NOMO-1 treated with dmso at 0.1 percent for 144 hours (cell line): ENCODE data around the gene MCAT.

Source experiments
- DNase-seq: peaks from one replicate; lab custom pipeline; 2025; ENCODE audit not compliant: unreplicated experiment; lab: John Stamatoyannopoulos, UW

Gene MCAT, protein sequence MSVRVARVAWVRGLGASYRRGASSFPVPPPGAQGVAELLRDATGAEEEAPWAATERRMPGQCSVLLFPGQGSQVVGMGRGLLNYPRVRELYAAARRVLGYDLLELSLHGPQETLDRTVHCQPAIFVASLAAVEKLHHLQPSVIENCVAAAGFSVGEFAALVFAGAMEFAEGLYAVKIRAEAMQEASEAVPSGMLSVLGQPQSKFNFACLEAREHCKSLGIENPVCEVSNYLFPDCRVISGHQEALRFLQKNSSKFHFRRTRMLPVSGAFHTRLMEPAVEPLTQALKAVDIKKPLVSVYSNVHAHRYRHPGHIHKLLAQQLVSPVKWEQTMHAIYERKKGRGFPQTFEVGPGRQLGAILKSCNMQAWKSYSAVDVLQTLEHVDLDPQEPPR

DNA sequence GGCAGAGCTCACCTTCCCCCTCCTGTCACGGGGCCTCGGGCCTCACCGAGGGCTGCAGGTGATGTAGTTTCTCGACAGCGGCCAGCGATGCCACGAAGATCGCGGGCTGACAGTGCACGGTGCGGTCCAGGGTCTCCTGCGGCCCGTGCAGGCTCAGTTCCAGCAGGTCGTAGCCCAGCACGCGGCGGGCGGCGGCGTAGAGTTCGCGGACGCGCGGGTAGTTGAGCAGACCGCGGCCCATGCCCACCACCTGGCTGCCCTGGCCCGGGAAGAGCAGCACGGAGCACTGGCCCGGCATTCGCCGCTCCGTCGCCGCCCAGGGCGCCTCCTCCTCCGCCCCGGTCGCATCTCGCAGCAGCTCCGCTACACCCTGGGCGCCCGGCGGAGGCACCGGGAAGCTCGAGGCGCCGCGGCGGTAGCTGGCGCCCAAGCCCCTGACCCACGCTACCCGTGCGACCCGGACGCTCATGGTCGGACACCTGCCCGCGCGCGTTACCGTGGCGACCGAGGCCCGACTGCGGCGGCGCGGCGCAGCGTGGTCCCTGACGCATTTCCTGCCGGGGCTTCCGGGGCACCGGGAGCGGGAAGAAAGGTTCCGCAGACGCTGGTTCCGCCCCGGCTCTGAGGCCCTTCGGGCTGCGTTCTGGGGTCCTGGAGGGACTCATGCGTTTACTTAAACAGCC is at the start of gene MCAT:
Gene MCAT (minus strand): TSS at position 519 of the 683 bp plus-strand sequence. CDS start 50 bp downstream, at position 469.
- peak; percentile 71 for DNase-seq

DNA sequence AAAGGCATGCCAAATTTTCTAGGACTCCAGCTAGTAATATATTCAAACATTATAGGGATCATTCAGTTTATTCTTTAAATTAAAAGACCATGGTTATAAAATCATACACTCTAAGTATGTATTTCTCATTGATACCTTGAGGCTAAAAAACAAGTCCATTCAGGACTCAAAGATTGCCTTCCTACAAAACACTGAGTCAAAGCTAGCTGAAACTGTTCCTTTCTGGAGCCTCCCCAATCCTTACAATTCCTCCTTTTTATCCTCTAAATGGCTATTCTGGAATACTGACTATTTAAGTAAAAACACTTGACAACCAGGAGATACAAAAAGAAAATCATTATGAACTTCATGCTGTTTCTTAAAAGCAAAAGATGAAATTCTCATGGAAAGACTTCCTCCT is 48.6 kb upstream of the MCAT start:
- no peak for DNase-seq

DNA sequence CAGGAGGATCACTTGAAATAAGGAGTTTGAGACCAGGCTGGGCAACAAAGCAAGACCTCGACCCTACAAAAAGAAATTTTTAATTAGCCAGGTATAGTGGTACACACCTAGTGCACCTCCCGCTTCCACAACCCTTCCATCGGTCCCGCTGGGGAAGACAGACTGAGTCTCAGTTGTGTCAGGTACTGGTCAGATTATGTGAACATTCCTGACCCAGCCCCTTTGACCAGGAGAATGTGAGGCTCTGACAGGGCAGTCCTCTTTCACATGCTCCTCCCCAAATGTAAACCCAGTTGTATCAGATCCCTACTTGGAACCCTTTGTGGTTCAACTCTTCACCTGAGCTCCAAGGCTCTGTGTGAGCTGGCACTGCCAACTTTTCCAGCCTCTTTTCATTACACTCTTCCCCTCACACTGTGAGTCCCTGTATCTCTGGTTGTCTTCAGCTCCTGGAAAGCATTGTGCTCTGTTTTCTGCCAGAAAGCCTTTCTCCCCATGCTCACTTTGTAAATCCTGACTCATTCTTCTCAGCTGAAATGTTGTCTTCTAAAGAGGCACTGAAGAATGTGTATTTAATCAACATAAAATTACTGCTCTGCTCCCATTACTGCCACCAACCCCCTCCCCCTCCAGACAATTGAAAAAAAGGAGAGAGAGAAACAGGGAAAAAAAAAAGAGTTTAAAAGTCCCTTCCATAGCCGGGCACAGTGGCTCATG is 45.8 kb upstream of the MCAT start:
- DNase-seq = no peak

DNA sequence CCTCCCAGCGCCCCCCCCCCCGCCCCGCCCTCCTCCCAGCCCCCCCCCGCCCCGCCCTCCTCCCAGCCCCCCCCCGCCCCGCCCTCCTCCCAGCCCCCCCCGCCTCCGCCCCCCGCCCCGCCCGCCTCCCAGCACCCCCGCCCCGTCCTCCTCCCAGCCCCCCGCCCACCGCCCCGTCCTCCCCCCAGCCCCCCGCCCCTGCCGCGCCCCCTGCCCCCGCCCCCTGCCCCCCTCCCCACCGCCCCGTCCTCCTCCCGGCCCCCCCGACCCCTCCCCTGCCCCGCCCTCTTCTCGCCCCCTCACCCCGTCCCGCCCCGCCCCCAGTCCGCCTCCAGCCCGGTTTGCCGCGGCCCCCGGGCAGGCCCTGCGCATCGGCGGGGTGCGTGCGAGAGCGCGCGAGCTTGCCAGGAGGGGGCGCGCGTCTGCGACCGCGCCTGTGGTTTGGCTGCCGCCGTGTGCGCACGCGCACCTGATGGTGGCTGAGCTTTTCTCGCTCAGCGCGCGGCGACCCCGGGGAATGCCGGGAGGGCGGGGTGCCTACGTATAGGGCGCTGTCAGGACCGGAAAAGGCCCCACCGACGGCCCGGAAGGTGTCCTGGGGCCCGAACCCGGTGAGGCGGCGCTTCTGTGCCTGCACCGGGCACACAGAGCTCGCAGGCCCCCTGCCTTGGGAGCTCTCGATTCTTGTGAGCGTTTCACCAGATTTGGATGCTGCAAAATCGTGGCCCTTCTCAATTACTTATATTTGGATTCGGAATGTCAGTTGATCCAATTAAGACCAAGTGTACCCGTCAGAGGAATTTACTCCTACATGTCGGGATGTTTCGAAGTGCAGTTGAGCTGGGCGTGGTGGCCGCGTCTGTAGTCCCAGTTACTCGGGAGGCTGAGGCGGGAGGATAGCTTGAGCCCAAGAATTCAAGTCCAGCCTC is 44.2 kb upstream of the MCAT start:
- DNase-seq = peak; percentile 89

DNA sequence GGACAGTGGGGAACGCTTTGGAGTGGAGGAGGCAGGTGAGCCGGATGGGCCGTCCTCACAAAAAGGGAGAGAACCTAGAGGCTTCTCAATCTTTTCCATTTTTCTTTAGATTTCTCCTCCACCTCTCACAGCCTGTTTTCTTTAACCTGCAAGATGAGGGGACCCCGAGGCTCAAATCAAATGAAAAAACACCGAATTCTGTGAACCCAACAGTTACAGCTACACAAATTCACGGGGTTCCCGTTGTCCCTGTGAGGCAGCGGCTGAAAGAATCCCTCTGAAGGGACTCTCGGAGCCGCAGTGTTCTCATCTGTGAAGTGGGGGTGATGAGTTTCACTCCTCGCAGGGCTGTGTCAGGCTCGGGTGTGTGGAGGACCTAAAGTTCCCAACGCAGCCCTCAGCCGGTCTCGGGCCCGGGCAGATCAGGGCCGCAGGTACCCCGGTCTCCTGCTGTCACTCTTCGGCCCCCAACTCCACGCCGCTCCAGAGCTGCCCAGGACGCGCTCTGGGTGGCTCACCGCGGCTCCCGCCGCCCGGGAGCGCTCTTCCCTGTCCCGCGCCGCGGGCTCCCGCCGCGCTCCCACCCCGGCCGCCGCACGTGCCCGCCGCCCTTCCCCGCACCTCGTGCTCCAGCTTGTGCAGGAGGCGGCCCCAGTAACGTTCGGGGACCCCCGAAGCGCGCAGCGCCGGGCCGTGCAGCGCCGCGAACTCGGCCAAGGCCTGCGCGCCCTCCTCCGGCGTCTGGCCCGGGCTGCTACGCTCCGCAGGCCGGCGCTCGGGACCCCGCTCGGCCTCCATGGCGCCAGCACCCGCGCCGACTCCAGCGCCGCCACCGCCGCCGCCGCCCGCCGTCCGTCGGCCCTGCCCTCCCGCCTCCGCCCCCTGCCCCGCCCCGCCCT is 43.3 kb upstream of the MCAT start, which contains the start of gene TTLL12:
Gene TTLL12 (minus strand): TSS at position 863 of the 899 bp plus-strand sequence. CDS start 65 bp downstream, at position 798.
- no peak for DNase-seq

DNA sequence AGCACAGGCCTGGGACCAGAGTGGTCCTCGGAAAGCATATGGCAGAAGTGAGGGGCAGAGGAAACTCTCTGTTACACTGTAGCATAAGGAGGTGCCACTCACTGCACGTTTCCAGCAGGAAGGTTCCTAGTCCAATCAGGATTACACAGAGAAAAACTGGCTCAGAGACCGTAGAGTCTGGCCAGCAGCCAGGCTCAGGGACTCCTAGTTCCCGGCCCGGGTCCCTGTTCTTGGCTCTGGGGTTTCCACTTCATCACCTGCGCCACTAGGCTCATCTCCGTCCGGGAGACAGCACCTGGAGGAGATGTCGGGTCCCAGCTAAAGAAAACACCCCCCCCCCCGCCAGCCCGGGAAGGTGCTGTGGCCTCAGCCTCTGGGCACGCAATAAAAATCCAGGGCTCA is 42.7 kb upstream of the MCAT start:
- DNase-seq = no peak

DNA sequence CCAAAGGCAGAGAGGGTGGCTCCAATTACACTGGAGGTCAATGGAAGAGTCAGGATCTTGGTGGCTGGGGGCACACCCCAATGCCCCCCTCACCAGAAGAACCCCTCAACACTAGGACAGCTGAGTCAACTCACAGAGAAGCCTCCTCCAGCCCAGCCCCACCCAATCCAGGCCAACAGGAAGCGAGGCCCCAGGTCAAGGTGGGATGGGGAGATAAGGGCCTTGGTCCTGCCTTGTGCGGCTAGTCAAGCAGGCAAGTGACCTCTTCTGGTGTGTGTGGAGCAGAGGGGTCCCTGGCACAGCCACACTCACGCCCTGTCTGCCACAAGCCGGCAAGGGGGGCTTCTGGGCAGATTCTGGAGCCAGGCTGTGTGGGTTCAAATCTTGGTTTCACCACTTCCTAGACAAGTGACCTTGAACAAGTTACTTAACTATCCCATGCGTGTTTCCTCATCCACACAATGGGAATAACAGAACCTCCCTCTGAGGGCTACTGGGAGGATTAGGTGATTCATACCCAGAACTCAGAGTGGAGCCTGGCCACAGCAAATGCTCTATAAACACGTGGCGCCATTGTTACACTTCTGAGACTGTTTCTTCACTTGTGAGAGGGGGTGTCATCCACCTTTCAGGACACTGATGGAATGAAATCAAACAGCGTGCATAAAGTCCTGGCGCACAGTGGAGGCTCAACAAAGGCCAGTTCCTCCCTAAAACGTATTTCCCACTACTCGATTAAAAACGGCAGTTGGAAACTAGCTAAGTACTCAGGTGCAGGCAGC is 40.5 kb upstream of the MCAT start:
- DNase-seq = no peak

DNA sequence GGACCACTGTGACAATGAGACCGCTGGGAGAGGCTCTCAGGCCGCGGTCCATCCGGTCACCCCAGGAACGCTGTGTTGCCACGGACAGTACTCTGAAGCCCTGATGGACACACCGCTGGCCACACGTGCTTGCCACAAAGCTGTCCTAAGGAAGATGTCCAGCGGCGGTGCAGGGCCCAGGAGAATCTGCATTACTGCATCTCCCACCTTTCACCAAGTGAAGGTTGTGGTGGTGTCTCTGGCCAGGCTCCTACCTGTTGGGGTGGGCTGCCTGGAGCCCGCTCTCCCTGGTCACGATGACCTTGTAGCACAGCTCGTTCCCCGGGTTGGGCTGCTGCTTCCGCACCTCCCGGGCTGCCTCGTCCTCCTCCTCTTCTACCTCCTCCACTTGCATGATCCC is 39.5 kb upstream of the MCAT start:
- DNase-seq = no peak

DNA sequence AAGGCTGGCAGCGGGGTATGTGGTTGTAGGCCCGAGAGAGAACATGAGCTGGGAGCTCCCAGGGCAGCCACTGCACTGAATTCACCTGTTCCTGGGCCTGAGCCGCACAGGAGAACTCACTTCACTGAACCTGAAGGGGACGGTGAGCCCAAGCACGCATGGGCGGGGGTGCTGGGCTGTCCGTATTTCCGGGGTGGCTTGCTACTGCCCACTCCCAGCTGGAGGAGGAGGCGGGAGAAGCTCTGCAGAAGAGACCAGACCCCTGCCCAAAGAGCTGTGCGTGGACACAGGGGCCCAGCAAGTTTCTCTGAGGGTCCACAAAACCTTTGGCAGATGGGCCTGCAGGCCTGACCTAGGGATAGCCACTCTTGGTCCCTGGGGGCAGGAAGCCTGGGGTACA is 38.9 kb upstream of the MCAT start:
- no peak for DNase-seq

DNA sequence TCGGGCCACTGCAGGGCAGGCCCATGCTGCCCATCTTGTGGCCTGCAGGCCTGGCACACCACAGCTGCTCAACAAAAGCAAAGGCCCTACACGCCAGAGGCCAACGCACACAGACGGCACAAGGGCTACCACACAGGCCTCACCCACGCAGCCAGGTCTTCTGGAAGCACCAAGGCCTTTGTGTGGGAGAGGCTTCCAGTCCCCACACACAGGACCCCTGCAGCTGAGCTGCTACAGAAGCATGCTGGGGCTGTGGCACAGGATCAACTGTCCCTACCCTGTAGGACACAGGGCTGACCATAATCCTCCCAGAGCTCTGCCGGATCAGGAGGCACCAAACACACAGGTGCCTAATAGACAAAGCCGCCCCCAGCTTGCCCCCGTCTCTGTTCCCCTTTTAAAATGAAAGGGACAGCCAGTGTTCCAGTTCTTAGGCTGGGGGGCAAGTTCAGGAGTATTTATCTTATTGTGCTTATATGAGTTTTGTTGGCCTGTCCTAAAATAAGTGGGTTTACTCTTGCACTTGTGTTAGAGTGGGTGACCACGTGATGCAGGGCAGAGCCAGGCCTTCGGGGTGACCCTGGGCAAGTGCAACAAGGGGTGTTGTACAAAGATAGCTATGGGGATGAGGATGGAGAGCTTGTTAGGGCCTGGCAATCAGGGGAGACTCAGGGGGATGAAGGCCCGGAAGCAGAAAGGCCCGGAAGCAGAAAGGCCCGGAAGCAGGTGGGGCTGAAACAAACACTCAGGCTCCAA is 38.3 kb upstream of the MCAT start:
- DNase-seq = no peak

DNA sequence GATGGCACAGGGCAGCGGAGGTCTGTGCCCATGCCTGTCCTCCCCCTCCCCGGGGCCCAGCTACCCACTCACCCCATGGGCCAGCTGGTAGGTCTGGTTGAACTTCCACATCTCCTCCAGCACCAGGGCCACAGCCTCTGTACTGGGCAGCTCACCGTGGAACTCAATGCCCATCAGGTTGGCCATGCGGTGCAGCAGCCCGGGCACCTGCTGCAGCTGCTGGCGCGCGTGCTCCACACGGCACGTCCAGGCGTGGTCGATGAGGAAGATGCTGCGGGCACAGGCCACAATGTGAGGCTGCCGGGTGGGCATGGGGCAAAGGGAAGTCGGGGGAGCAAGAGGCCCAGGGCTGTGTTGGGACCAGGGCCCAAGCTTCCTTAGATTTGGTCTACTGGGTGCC is 37.5 kb upstream of the MCAT start:
- no peak for DNase-seq

DNA sequence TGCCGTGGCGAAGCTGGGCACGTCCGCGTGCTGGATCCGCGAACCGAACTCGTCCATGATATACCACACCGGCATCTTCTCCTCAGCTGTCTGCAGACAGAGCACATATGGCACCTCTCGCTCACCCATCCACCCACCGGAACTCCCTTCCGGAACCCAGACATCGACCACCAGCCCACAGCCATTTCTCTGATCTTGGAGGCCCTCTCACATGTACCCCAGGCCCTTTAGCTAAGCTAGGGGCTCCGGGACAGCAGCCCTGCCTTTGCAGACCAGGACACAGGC is 36.7 kb upstream of the MCAT start:
- no peak for DNase-seq

DNA sequence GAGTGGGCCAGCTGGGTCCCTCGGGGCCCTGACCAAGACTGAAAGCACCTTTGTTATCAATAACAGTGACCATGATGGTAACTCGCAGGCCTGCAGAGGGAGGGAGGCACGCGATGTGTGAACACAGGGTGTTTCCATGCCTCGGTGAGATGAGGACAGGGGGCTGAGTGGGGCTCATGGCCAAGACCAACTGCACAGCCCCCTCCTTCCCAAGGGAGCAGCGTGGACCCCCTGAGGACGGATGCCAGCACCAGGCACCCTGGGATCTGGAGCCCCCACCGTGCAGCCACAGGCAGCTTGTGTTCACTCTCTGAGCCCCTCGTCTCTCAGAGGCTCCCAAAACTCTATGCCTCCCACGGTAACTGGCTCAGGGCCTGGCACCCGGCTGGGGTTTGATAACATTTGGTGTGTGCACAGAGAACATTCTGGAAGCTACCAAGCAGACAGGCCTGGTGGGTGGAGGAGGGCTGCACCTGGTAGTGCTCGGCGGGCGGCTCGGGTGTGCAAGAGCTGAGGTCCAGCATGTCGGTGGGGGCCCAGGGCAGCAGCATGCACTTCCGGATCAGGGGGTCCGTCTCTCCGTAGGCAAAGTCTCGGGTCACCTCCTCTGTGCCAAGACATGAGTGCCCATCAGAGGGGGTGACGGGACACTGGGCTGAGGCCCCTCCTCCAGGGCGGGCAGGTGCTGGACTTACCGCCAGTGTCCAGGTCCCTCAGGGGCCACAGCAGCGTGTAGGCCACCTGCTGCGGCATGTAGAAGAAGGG is 36.1 kb upstream of the MCAT start:
- no peak for DNase-seq

DNA sequence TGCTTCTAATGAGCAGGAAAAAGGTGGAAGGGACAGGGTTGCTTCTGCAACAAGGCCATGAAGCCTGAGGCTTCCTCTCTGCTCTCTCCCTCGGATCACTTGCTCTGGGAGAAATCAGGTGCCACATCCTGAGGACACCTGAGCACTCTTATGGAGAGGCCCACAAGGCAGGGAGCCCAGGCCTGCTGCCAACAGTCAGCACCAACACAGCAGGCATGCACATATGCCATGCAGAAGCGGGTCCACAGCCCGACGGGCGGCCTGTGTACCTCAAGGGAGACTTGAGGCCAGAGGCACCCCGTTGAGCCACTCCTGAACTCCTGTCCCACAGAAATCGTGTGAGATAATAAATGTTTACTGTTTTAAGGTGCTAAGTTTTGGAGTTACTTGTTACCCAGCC is 34.3 kb upstream of the MCAT start:
- DNase-seq = no peak

DNA sequence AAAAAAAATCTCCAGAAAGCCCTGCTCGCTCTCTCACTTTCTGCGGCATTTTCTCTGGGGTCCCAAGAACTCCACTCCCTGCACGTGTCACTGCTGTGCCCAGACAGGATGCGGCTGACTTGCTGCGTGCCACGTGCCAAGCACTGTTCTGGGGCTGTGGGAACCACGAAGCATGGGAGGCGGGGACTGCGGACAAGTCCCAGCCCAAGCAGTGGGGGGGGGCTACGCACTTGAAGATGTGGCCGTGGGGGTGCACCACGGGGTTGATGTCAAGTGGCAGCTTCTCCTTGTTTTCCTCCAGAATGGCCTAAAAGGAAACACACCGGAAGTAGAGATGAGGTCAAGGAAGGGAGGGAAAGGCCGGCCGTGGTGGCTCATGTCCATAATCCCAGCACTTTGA is 32.9 kb upstream of the MCAT start:
- DNase-seq = no peak

DNA sequence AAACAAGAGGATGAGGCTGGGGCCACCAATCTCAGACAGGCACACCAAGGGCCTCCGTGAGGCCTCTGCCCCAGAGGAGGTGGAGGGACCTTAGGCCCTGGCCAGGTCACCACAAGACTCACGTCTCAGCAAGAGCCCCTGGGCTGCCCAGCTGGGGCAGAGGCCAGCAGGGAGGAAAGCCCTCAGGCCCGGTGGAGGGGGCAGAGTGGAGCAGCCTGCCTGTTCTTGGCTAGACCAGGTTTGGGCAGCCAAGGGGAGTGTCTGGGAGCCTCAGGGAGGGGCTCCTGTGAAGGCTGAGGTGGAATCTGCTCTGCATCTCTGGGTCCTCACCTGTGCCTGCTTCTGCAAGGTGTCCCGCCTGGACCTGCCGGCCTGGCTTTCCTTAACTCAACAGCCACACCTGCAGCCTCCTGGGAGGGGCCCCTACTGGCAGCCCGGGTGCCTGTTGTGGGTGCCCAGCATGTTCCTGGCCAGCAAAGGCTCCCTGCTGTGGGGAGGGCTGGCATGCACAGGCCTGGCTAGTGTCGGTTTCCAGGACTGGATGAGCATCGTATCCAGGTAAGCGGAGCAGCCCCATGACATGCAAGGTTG is 31.8 kb upstream of the MCAT start:
- no peak for DNase-seq

DNA sequence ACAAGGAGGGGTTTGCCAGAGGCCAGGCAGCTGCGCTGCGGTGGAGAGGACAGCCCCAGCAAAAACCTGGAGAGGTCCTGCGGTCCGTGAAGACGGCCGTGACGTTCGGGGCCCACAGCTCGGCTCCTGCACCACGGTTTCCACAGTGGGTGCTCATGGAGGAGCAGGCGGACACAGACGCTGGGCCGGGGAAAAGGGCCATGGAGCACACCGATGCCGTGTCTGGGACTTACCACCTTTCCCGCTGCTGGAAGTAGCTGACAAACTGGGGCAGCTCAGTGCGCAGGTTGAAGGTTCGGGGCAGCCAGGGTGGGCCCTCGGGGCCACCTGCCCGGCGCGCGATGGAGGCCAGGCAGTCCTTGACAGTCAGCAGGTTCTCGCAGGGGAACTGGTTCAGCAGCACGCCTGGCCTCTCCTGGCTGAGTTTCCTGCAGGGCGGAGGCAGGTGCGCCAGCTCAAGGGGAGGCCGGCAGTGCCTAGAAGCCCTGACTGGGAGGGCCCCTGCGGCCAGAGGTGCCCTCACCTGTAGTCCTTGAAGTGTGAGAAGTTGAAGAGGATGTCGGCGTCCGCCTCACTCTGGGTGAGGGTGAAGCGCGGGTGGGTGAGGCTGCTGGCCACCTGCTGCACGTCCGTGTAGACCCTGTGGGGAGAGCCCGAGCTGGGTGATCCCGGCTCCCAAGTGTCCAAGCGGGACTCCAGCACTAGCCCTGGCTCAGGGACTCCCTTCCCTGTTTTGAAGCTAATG is 30.9 kb upstream of the MCAT start:
- no peak for DNase-seq
